Left kidney (tissue), 2 donors: ENCODE results near the gene VPS13D. TPM values are rescaled to one million over a fixed set of nuclear protein-coding genes. Genes with fewer than 3 reads are reported as not detected.
"Not testable (repeated sequence)": the region's sequence is repeated elsewhere in the genome, so short reads cannot be mapped to it uniquely, and the experiment has no call there.

Experiments used
- DNase-seq: peaks from one replicate; pipeline ENCODE4 v3.0.0-alpha.2; 2013
- polyA plus RNA-seq: library from polyadenylated mRNA; unstranded; fragments of 120-200 nt; gene quantifications from one replicate; pipeline ENCODE4 v1.2.1, GENCODE V29; 2013; ENCODE audit not compliant: insufficient read length

Gene VPS13D
- polyA plus RNA-seq, 1 donor = 37.2 TPM

GRCh38 chr1:12450090-12450755 lies 220.4 kb downstream of the VPS13D start:
- DNase-seq = no peak

GRCh38 chr1:12450756-12451559 lies 221.1 kb downstream of the VPS13D start:
- DNase-seq = no peak

GRCh38 chr1:12451560-12451900 lies 221.7 kb downstream of the VPS13D start:
- DNase-seq = no peak

- DNase-seq = no peak
Measured at GRCh38 chr1:12452262-12452661, 222.4 kb downstream of the VPS13D start.

- DNase-seq = no peak
Measured at GRCh38 chr1:12453400-12454343, 223.8 kb downstream of the VPS13D start.

- DNase-seq = no peak
Measured at GRCh38 chr1:12454406-12455391, 224.9 kb downstream of the VPS13D start.

- not testable (repeated sequence) for DNase-seq
Measured at GRCh38 chr1:12456081-12456480, 226.3 kb downstream of the VPS13D start.

GRCh38 chr1:12456979-12457378 lies 227.1 kb downstream of the VPS13D start:
- DNase-seq = no peak

- DNase-seq = no peak
Measured at GRCh38 chr1:12457771-12458170, 227.9 kb downstream of the VPS13D start.

- no peak for DNase-seq
Measured at GRCh38 chr1:12458571-12458970, 228.7 kb downstream of the VPS13D start.

GRCh38 chr1:12460121-12460520 lies 230.3 kb downstream of the VPS13D start:
- DNase-seq = no peak

- no peak for DNase-seq
Measured at GRCh38 chr1:12460911-12461621, 231.2 kb downstream of the VPS13D start.

GRCh38 chr1:12461754-12462153 lies 231.9 kb downstream of the VPS13D start:
- no peak for DNase-seq

GRCh38 chr1:12462586-12462985 lies 232.8 kb downstream of the VPS13D start:
- DNase-seq = no peak

- DNase-seq = no peak
Measured at GRCh38 chr1:12464045-12464461, 234.2 kb downstream of the VPS13D start.

- DNase-seq = no peak
Measured at GRCh38 chr1:12464598-12465056, 234.8 kb downstream of the VPS13D start.

GRCh38 chr1:12465126-12465525 lies 235.3 kb downstream of the VPS13D start:
- DNase-seq = no peak

- no peak for DNase-seq
Measured at GRCh38 chr1:12466816-12467215, 237.0 kb downstream of the VPS13D start.

- DNase-seq = no peak
Measured at GRCh38 chr1:12467570-12468286, 237.9 kb downstream of the VPS13D start.

- no peak for DNase-seq
Measured at GRCh38 chr1:12468323-12468722, 238.5 kb downstream of the VPS13D start.
